ENCODE data around the gene GSC. TPM values are rescaled to one million over a fixed set of nuclear protein-coding genes. Genes with fewer than 3 reads are reported as not detected.

GSC gene
- total and polyA plus RNA-seq, 9 donors: 0.71 to 6.2 (median 1.5) TPM

DNA sequence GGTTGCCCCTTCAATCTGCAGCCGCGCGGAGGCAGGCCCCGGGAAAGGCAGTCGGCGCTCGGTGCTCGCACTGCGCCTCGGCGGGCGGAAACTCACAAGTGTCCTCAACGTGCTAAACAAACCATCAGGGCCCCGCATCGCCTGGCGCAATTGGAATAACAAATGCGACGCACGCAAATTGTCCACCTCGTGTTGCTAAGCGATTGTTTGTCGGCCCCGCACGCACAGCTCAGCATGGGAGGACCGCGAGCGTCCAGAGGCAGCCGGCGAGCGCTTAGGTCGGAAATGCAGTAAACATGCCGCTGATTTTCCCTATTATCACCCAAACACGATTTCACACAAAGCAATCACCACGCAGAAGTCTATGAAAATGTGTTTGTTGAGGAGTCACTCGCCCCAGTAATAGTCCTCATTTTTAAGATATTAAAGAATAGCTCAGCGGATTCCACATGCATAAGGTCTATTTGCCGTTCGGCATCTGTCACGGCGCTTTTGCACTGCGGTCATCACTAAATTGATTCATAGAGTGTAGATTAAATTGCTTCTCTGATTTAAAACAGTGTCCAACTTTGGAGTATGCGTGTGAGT is 3.2 kb upstream of the GSC start:
- H3K4me1 ChIP-seq (ENCODE audit: control insufficient read depth, insufficient read depth, low read length): peaks cover 16% of the 10 kb centered on the region
- no peak overlapping the region for H3K27ac ChIP-seq (ENCODE audit: low read length)
- H3K9me3 ChIP-seq (replicated peaks; ENCODE audit: control insufficient read depth, low read depth, low read length): no peaks in the 10 kb centered on the region
- no peak overlapping the region for H3K4me3 ChIP-seq (ENCODE audit: low read length)
- 33% methylated on average over 24 of the region's 42 CpGs for WGBS (ENCODE audit: insufficient coverage)
- H3K27me3 ChIP-seq (ENCODE audit: control insufficient read depth, insufficient read depth, low read length): peaks cover 85% of the 10 kb centered on the region
- no peaks in the 10 kb centered on the region for H3K36me3 ChIP-seq (ENCODE audit: control insufficient read depth, insufficient read depth, low read length)
- no peak for DNase-seq

DNA sequence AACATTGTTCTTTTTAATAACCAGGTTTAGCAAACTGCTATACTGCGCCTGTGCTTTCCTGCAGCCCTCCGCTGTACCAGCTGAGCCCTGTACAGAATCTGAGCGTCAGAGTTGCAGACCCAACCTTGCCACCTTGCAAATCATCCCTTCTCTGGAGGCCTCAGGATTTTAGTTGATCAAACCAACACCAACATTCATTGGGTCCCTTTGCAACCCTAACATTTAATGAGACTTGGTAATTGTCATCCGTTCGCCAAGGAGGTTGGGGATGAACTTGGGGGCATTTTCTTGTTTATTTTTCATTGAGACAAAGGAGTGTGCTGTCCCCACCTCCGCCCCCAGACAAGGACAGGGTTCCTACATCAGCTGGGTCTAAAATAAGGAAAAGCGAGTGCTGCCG is 2.6 kb upstream of the GSC start:
- H3K27ac ChIP-seq (ENCODE audit: low read length): no peak overlapping the region
- peaks cover 89% of the 10 kb centered on the region for H3K27me3 ChIP-seq (ENCODE audit: control insufficient read depth, insufficient read depth, low read length)
- H3K4me3 ChIP-seq (ENCODE audit: low read length): no peak overlapping the region
- DNase-seq: no peak
- H3K4me1 ChIP-seq (ENCODE audit: control insufficient read depth, insufficient read depth, low read length): peaks cover 20% of the 10 kb centered on the region
- no peaks in the 10 kb centered on the region for H3K9me3 ChIP-seq (replicated peaks; ENCODE audit: control insufficient read depth, low read depth, low read length)
- H3K36me3 ChIP-seq (ENCODE audit: control insufficient read depth, insufficient read depth, low read length): no peaks in the 10 kb centered on the region
- 66% methylated on average over 5 of the region's 8 CpGs for WGBS (ENCODE audit: insufficient coverage)

DNA sequence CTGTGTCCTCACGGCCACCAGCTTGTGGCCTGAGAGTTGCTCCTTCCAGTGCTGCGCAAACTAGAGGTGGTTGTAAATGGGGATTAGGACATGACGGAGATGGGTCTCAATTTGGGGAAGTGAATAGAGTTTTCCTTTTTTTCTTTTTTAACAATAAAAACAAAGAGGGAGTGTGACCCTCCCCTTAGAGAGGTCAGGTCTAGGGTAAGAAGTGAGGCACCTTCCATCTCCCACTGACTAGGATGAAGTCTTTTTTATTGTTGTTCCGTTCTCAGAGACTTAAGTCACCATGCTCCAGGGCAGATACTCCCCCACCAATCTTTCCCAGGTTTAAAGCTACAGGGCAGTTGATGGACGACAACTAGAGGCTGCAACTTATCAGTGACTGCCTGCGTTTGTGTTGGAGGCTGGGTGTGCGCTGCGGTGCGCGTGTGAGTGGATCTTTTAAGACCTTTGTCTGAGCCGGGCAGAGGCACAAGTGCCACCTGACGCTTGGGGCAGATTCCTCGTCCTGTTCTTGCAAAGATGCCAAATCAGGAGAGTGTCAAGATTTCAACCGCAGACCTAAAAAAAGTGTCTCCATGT is 2.1 kb upstream of the GSC start:
- Histone ChIP-seq H3K4me1 (ENCODE audit: control insufficient read depth, insufficient read depth, low read length) (peaks cover 23% of the 10 kb centered on the region), H3K9me3 (replicated peaks; ENCODE audit: control insufficient read depth, low read depth, low read length) (no peaks in the 10 kb centered on the region), H3K27ac (ENCODE audit: low read length) (no peak overlapping the region), H3K27me3 (ENCODE audit: control insufficient read depth, insufficient read depth, low read length) (peaks cover 91% of the 10 kb centered on the region), H3K36me3 (ENCODE audit: control insufficient read depth, insufficient read depth, low read length) (no peaks in the 10 kb centered on the region), H3K4me3 (ENCODE audit: low read length) (no peak overlapping the region)
- WGBS (ENCODE audit: insufficient coverage): 62% methylated on average over 10 of the region's 14 CpGs
- no peak for DNase-seq

- Histone ChIP-seq H3K4me3 (ENCODE audit: low read length) (no peak overlapping the region), H3K27ac (ENCODE audit: low read length) (no peak overlapping the region), H3K4me1 (ENCODE audit: control insufficient read depth, insufficient read depth, low read length) (peaks cover 23% of the 10 kb centered on the region), H3K36me3 (ENCODE audit: control insufficient read depth, insufficient read depth, low read length) (no peaks in the 10 kb centered on the region), H3K9me3 (replicated peaks; ENCODE audit: control insufficient read depth, low read depth, low read length) (no peaks in the 10 kb centered on the region), H3K27me3 (ENCODE audit: control insufficient read depth, insufficient read depth, low read length) (peaks cover 90% of the 10 kb centered on the region)
- whole genome bisulfite sequencing (ENCODE audit: insufficient coverage): 57% methylated on average over 46 of the region's 54 CpGs
- DNase-seq: no peak
Observed at GRCh38 chr14:94771158-94771905, 1.4 kb upstream of the GSC start.

GRCh38 chr14:94770815-94771157 is 873 bp upstream of the GSC start:
- Histone ChIP-seq H3K36me3 (ENCODE audit: control insufficient read depth, insufficient read depth, low read length) (no peaks in the 10 kb centered on the region), H3K27me3 (ENCODE audit: control insufficient read depth, insufficient read depth, low read length) (peaks cover 93% of the 10 kb centered on the region), H3K9me3 (replicated peaks; ENCODE audit: control insufficient read depth, low read depth, low read length) (no peaks in the 10 kb centered on the region), H3K4me3 (ENCODE audit: low read length) (no peak overlapping the region), H3K27ac (ENCODE audit: low read length) (no peak overlapping the region), H3K4me1 (ENCODE audit: control insufficient read depth, insufficient read depth, low read length) (peaks cover 23% of the 10 kb centered on the region)
- DNase-seq: no peak
- 75% methylated on average over 3 of the region's 9 CpGs for WGBS (ENCODE audit: insufficient coverage)

DNA sequence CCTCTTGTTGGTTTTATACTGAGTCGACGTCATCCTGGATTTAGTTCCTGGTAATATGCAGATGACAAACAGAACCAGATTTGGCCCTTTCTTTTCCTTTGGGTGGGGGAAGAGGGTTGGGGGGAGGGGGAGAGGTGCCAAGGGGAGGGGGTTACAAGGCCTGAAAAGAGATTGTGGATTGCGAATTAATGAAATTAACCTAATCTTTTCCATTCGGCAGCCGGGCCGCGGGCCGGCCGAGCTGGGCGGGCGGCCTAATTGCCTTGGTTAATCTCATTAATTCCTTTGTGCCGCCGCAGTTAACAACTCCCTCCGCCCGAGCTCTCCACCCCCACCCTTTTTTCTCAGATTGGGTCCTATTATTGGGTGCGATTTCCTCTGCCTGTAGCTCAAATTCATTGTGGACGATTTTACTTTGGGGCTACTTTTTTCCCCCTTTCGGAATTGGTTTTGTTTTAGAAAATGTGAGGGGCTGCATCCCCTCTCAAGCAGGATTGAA is 387 bp upstream of the GSC start:
- H3K4me1 ChIP-seq (ENCODE audit: control insufficient read depth, insufficient read depth, low read length): peaks cover 23% of the 10 kb centered on the region
- 0% methylated on average over 5 of the region's 18 CpGs for WGBS (ENCODE audit: insufficient coverage)
- H3K9me3 ChIP-seq (replicated peaks; ENCODE audit: control insufficient read depth, low read depth, low read length): no peaks in the 10 kb centered on the region
- DNase-seq: no peak
- H3K36me3 ChIP-seq (ENCODE audit: control insufficient read depth, insufficient read depth, low read length): no peaks in the 10 kb centered on the region
- peaks cover 94% of the 10 kb centered on the region for H3K27me3 ChIP-seq (ENCODE audit: control insufficient read depth, insufficient read depth, low read length)
- H3K4me3 ChIP-seq (ENCODE audit: low read length): peak overlapping the region; percentile 50
- no peak overlapping the region for H3K27ac ChIP-seq (ENCODE audit: low read length)

DNA sequence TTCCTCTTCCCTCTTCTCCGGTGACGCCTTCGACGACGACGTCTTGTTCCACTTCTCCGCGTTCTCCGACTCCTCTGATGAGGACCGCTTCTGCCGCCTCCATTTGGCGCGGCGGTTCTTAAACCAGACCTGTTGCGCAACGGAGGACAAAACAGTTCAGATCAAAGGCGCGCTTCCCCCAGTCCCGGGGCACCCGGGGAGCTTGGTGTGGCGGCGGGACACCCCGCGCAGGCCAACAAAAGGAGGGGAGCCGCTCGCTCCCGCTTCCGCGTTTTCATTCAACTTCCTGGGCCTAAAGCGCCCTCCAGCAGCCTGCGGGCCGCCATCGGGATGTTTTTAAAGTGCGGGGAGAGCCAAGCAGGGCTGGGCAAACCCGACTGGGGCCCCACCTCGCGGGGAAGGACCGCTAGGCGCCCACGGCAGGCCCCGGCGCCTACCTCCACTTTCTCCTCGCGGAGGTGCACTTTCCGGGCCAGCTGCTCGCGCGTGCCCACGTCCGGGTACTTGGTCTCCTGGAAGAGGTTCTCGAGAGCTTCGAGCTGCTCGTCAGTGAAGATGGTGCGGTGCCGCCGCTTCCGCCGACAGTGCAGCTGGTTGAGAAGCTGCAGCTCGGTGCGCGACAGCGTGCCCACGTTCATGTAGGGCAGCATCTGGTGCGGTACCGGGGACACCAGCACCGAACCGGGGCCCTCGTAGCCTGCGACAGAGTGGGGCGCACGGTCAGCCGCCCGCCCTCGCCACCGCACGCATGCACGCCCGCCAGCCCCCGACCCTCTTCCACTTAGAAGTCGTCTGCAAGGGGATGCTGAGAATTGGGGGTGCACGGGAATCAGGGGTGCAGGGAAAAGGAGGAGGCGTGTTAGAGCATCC is 1.2 kb downstream of the GSC start:
- Histone ChIP-seq H3K27ac (ENCODE audit: low read length) (no peak overlapping the region), H3K27me3 (ENCODE audit: control insufficient read depth, insufficient read depth, low read length) (peaks cover 96% of the 10 kb centered on the region), H3K9me3 (replicated peaks; ENCODE audit: control insufficient read depth, low read depth, low read length) (no peaks in the 10 kb centered on the region), H3K4me3 (ENCODE audit: low read length) (peak overlapping the region; percentile 36), H3K4me1 (ENCODE audit: control insufficient read depth, insufficient read depth, low read length) (peaks cover 23% of the 10 kb centered on the region), H3K36me3 (ENCODE audit: control insufficient read depth, insufficient read depth, low read length) (no peaks in the 10 kb centered on the region)
- peak; percentile 56 for DNase-seq
- 2% methylated on average over 69 of the region's 82 CpGs for WGBS (ENCODE audit: insufficient coverage)

DNA sequence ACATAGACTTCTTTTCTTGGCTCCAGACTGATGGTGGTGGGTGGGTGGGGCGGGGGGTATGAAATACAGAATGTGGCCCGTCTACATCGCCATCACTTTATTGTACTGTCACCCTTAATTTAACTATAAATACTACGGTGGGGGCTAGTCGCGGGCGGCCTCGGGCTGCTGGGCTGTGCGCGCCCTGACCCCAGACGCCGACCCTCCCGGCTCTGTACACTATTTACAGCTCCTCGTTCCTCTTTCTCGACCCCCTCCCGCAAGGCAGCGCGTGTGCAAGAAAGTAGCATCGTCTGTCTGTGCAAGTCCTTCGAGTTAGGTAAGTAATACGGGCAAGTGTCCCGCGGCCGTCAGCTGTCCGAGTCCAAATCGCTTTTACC is 1.8 kb downstream of the GSC start:
- Histone ChIP-seq H3K9me3 (replicated peaks; ENCODE audit: control insufficient read depth, low read depth, low read length) (no peaks in the 10 kb centered on the region), H3K4me3 (ENCODE audit: low read length) (peak overlapping the region; percentile 36), H3K27ac (ENCODE audit: low read length) (no peak overlapping the region), H3K27me3 (ENCODE audit: control insufficient read depth, insufficient read depth, low read length) (peaks cover 93% of the 10 kb centered on the region), H3K36me3 (ENCODE audit: control insufficient read depth, insufficient read depth, low read length) (no peaks in the 10 kb centered on the region), H3K4me1 (ENCODE audit: control insufficient read depth, insufficient read depth, low read length) (peaks cover 23% of the 10 kb centered on the region)
- 15% methylated on average over 23 of the region's 26 CpGs for WGBS (ENCODE audit: insufficient coverage)
- no peak for DNase-seq

DNA sequence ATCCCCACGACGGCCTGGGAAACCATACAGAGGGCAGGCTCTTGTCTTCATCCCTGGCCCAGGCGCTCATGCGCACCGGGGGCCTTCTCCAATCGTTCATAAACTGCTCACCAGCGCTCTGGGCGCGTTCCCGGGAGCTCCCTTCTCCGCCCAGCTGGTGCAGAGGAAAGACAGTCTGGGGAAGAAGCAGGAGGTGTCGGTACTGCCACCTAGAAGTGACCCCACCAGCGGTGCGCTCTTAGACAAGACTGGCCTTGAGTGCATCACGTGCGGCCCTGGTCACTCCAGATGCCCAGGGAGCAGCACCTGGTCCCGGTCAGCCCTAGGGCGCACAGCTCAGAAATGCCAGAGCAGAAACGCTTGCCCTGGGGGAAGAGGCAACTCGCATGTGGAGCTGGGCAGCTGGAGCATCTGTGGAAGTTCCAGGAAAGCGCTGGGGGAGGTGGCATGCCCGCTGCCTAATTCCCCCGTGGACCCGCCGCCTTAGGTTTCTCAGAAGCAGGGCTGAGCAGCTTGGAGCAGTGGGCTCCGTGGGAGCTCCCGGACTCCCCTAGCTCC is 2.5 kb downstream of the GSC start:
- no peaks in the 10 kb centered on the region for H3K36me3 ChIP-seq (ENCODE audit: control insufficient read depth, insufficient read depth, low read length)
- peaks cover 89% of the 10 kb centered on the region for H3K27me3 ChIP-seq (ENCODE audit: control insufficient read depth, insufficient read depth, low read length)
- WGBS (ENCODE audit: insufficient coverage): 39% methylated on average over 24 of the region's 27 CpGs
- H3K27ac ChIP-seq (ENCODE audit: low read length): no peak overlapping the region
- H3K4me3 ChIP-seq (ENCODE audit: low read length): no peak overlapping the region
- no peaks in the 10 kb centered on the region for H3K9me3 ChIP-seq (replicated peaks; ENCODE audit: control insufficient read depth, low read depth, low read length)
- peaks cover 23% of the 10 kb centered on the region for H3K4me1 ChIP-seq (ENCODE audit: control insufficient read depth, insufficient read depth, low read length)
- no peak for DNase-seq
